Heart left ventricle (tissue), 16 donors: ENCODE data around the gene MRFAP1. TPM values are rescaled to one million over a fixed set of nuclear protein-coding genes. Genes with fewer than 3 reads are reported as not detected.

ENCODE experiments used
- ATAC-seq, 4 donors: fragments of 200-7000 bp; cut with Tn5 transposase; one replicate each; pipeline ENCODE4 v1.9.1; 2020 to 2022; ENCODE audit warnings: moderate library complexity in 4 of 4, mild to moderate bottlenecking in 3 of 4, moderate number of reproducible peaks in 1 of 4
- DNase-seq, 5 donors: peaks; one replicate each; pipeline ENCODE4 v3.0.0-alpha.2; 2020
- H3K27ac ChIP-seq, 12 donors: fragments of 200-600 bp; sonication (generic) in 4 of 12; one replicate each; pipeline versions ENCODE4 v1.5.0 to v1.8.0; 2016 to 2022; ENCODE audit warnings: mild to moderate bottlenecking in 2 of 12
- H3K27me3 ChIP-seq, 9 donors: fragments of 200-600 bp; sonication (generic) in 2 of 9; one replicate each; pipeline versions ENCODE4 v1.5.1 to v1.8.0; 2016 to 2022; ENCODE audit warnings: mild to moderate bottlenecking in 3 of 9
- H3K36me3 ChIP-seq, 9 donors: fragments of 200-600 bp; sonication (generic) in 2 of 9; one replicate each; pipeline versions ENCODE4 v1.5.0 to v1.8.0; 2018 to 2022; ENCODE audit warnings: mild to moderate bottlenecking in 2 of 9
- H3K4me1 ChIP-seq, 12 donors: fragments of 200-600 bp; sonication (generic) in 4 of 12; one replicate each; pipeline versions ENCODE4 v1.5.0 to v1.8.0; 2016 to 2022; ENCODE audit warnings: mild to moderate bottlenecking in 3 of 12
- H3K4me3 ChIP-seq, 12 donors: fragments of 200-600 bp; sonication (generic) in 4 of 12; one replicate each; pipeline versions ENCODE4 v1.5.0 to v1.8.0; 2017 to 2022; ENCODE audit warnings: mild to moderate bottlenecking in 9 of 12, moderate library complexity in 4 of 12
- H3K9me3 ChIP-seq, 12 donors: fragments of 200-600 bp; sonication (generic) in 4 of 12; one replicate each; pipeline versions ENCODE4 v1.5.0 to v1.8.0; 2016 to 2022; ENCODE audit warnings: mild to moderate bottlenecking in 1 of 12
- POLR2A ChIP-seq, 2 donors: fragments of 450-650 bp; IDR thresholded peaks; one replicate each; pipeline ENCODE4 v1.6.1; 2017; ENCODE audit warnings: antibody characterized with exemption in 2 of 2, mild to moderate bottlenecking in 2 of 2, moderate library complexity in 2 of 2
- WGBS, 4 donors: extraction: QIAGEN DNeasy Blood & Tissue Kit in 2 of 4; methylation state at CpG; one replicate each; pipeline versions ENCODE4 v1.1.5 to v1.1.7; 2013 to 2018; 5-methylcytosine and 5-hydroxymethylcytosine counted together
- intact Hi-C, 10 donors: fragments of 100-400 bp; cut with DNase I; formaldehyde crosslinking; loops; one replicate each; pipeline versions ENCODE4 v1.11.1 to v1.14.2; 2022
- polyA plus RNA-seq, 2 donors: library from polyadenylated mRNA; stranded (reverse); fragments of 200-250 nt; gene quantifications; one replicate each; pipeline ENCODE4 v1.2.3, GENCODE V29; 2013
- total RNA-seq, 9 donors: library from RNA; depleted of rRNA in 2 of 9; stranded (reverse); fragments of >200 nt in 2 of 9; fragmentation: NEBNext Ultra II Directional in 3 of 9; extraction: Animal tissue kit (Norgen Biotek cat#: 25700) in 3 of 9; gene quantifications; one replicate each; pipeline versions ENCODE4 v1.1.0 to v1.2.4, GENCODE V29; 2016 to 2023
- TF ChIP-seq, protein P1 (sequence below), 12 donors: fragments of 200-600 bp; sonication (generic) in 4 of 12; IDR thresholded peaks; one replicate each; pipeline versions ENCODE4 v1.5.0 to v1.8.0; 2018 to 2022; ENCODE audit warnings: antibody characterized with exemption in 12 of 12, mild to moderate bottlenecking in 5 of 12
- donor health status: ischemic (EF 13 %, LVEDD 7.1; RV severe dilation, severe dysfunction).
- donor health status: healthy with polysubstance abuse.
- donor health status: DM: no; HTN: yes; CAD: no.
- donor health status: DM: no; HTN: no; CAD: no.
- donor health status: ischemic (EF 25% LVEDD 6.9; RV normal size, moderate dysfunction).
- donor health status: ischemic (EF 25% LVEDD 5.7; RV mildly dilated, moderate dysfunction).
- donor health status: healthy.
- donor health status: DM: yes; HTN: yes; CAD: no.
- donor health status: ischemic (EF 35%, LVEDD 5.7; RV mildly dilated, moderate dysfunction).
- donor health status: nonischemic (EF 11% LVEDD 7.7; RV severe dilation, severe dysfunction).
- donor health status: DM: yes; HTN: yes; CAD: no.
- donor health status: PGD.
- donor health status: ischemic (EF 29% LVEDD 5.4; RV normal size, mild dysfunction).
- donor health status: nonischemic (EF 23%, LVEDD 6.1; RV moderate dilation, normal function).

MRFAP1 gene
- total and polyA plus RNA-seq, 11 donors: 162 to 514 (median 239) TPM

DNA sequence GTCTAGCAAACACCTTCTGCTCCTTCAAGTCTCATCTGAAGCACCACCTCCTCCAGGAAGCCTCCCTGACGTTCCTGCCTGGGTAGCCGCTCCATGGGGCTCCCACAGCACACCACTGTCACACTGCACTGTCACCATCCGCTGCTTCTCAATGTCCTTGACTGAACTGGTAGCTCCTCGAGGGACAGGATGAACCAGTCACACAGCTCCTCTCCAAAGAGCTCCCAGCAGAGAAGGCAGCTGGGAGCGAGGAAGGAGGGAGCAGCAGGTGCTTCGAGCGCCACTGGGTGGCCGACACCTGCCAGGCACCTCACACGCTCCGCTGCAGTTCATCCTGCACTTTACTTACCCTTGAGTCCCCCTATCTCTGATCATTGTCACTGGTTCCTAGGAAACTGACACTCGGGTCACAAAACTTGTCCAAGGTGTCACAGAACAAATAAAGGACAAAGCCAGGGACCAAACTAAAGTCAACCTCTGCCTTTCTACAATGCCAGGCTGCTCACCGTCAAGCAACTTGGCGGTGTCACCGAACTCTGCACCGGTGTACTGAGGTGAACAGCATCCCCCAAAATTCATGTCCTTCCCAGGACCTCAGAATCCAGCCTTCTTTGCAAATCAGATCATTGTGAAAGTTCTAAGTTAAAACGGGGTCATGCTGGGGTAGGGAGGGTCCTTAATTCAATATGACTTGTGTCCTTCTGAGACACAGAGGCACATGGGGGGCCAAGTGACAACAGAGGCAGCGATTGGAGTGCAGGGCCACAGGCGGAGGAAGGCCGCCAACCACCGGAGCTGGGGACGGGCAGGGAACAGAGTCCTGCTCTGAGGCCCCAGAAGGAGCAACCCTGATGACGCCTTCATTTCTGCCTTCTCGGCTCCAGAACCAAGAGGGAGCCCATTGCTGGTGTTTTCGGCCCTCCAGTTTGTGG lies 47.7 kb downstream of the MRFAP1 start:
- no peaks in the 10 kb centered on the region for H3K27me3 ChIP-seq

GRCh38 chr4:6688879-6689505 lies 48.5 kb downstream of the MRFAP1 start:
- Histone ChIP-seq H3K9me3 (no peaks in the 10 kb centered on the region), H3K27me3 (no peaks in the 10 kb centered on the region), H3K4me3 (peak overlapping the region in 4 of 12 donors; percentile 1 to 43 (median 22)), H3K4me1 (peaks cover 0 to 35% (median 0%) of the 10 kb centered on the region in 12 donors), H3K27ac (peak overlapping the region in 3 of 12 donors; percentile 19 to 81 (median 34)), H3K36me3 (no peaks in the 10 kb centered on the region)
- DNase-seq (peak in 2 of 5 donors; percentile 60 to 71), ATAC-seq (peak in 3 of 4 donors; percentile 36 to 78 (median 40))
- intact Hi-C loops: no loop called here
- TF ChIP-seq, protein P1, sequence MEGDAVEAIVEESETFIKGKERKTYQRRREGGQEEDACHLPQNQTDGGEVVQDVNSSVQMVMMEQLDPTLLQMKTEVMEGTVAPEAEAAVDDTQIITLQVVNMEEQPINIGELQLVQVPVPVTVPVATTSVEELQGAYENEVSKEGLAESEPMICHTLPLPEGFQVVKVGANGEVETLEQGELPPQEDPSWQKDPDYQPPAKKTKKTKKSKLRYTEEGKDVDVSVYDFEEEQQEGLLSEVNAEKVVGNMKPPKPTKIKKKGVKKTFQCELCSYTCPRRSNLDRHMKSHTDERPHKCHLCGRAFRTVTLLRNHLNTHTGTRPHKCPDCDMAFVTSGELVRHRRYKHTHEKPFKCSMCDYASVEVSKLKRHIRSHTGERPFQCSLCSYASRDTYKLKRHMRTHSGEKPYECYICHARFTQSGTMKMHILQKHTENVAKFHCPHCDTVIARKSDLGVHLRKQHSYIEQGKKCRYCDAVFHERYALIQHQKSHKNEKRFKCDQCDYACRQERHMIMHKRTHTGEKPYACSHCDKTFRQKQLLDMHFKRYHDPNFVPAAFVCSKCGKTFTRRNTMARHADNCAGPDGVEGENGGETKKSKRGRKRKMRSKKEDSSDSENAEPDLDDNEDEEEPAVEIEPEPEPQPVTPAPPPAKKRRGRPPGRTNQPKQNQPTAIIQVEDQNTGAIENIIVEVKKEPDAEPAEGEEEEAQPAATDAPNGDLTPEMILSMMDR (IDR thresholded peaks at IDR 0.05): no peak
- no peak for TF ChIP-seq POLR2A (IDR thresholded peaks at IDR 0.05)
- WGBS, 4 donors: 45 to 66% (median 48%) methylated on average over 15 to 23 of the region's 23 CpGs

More for the DNA sequence above, 47.7 kb downstream of the MRFAP1 start:
- ATAC-seq (peak in 1 of 4 donors; percentile 4), DNase-seq (no peak)
- peak overlapping the region in 2 of 12 donors; percentile 26 to 43 for H3K4me3 ChIP-seq
- intact Hi-C loops: no loop called here
- H3K36me3 ChIP-seq: no peaks in the 10 kb centered on the region
- TF ChIP-seq, protein P1 (IDR thresholded peaks at IDR 0.05): no peak
- no peak for TF ChIP-seq POLR2A (IDR thresholded peaks at IDR 0.05)
- H3K27ac ChIP-seq: peak overlapping the region in 2 of 12 donors; percentile 34 to 81
- no peaks in the 10 kb centered on the region for H3K9me3 ChIP-seq
- 85 to 90% (median 85%) methylated on average over 23 to 24 of the region's 24 CpGs for WGBS, 4 donors
- H3K4me1 ChIP-seq: peaks cover 0 to 29% (median 0%) of the 10 kb centered on the region in 12 donors

- no peaks in the 10 kb centered on the region for H3K27me3 ChIP-seq
- peak overlapping the region in 2 of 12 donors; percentile 34 to 81 for H3K27ac ChIP-seq
- no peaks in the 10 kb centered on the region for H3K36me3 ChIP-seq
- H3K9me3 ChIP-seq: no peaks in the 10 kb centered on the region
- H3K4me1 ChIP-seq: peaks cover 0 to 41% (median 3%) of the 10 kb centered on the region in 12 donors
- WGBS, 4 donors: 76 to 93% (median 89%) methylated on average over 2 to 15 of the region's 15 CpGs
- no peak for TF ChIP-seq POLR2A (IDR thresholded peaks at IDR 0.05)
- DNase-seq (no peak), ATAC-seq (no peak)
- intact Hi-C loops: no loop called here
- H3K4me3 ChIP-seq: peak overlapping the region in 3 of 12 donors; percentile 1 to 43 (median 26)
Measured at GRCh38 chr4:6689506-6689960, 49.0 kb downstream of the MRFAP1 start.

Other genes with a start within 250 kb of the MRFAP1 start
- 10 to 100 TPM in 3 of 9 donors, 1 to 10 TPM in 6; 4.5 to 20.0 (median 8.0) TPM for gene PPP2R2C, start 168.1 kb upstream of the MRFAP1 start, total RNA-seq
- 1 to 10 TPM in 1 of 2 donors, under 1 TPM in 1; 0.22 to 1.3 TPM for gene PPP2R2C, start 168.1 kb upstream of the MRFAP1 start, polyA plus RNA-seq
- gene MAN2B2, start 65.5 kb upstream of the MRFAP1 start, total RNA-seq: 10 to 100 TPM; 12.9 to 33.6 (median 21.8) TPM
- 10 to 100 TPM in 1 of 2 donors, 1 to 10 TPM in 1; 4.4 to 14.0 TPM for gene MAN2B2, start 65.5 kb upstream of the MRFAP1 start, polyA plus RNA-seq
- gene S100P, start 53.2 kb downstream of the MRFAP1 start, total RNA-seq: 1 to 10 TPM in 3 of 9 donors, under 1 TPM in 4, not detected in 2; 0.62 to 4.1 (median 0.87) TPM
- under 1 TPM; 0.19 to 0.46 TPM for gene S100P, start 53.2 kb downstream of the MRFAP1 start, polyA plus RNA-seq
- gene MRFAP1L1, start 69.2 kb downstream of the MRFAP1 start, total RNA-seq: 10 to 100 TPM; 38.2 to 50.7 (median 41.3) TPM
- gene MRFAP1L1, start 69.2 kb downstream of the MRFAP1 start, polyA plus RNA-seq: 10 to 100 TPM; 69.9 to 77.2 TPM
- gene BLOC1S4, start 75.5 kb downstream of the MRFAP1 start, total RNA-seq: 10 to 100 TPM in 1 of 9 donors, 1 to 10 TPM in 8; 5.8 to 14.1 (median 7.8) TPM
- 1 to 10 TPM; 4.4 to 6.3 TPM for gene BLOC1S4, start 75.5 kb downstream of the MRFAP1 start, polyA plus RNA-seq
- gene KIAA0232, start 142.0 kb downstream of the MRFAP1 start, total RNA-seq: 10 to 100 TPM; 57.3 to 78.4 (median 74.3) TPM
- gene KIAA0232, start 142.0 kb downstream of the MRFAP1 start, polyA plus RNA-seq: 10 to 100 TPM; 20.0 to 32.7 TPM